ENCODE results near the gene CLRN2.

GRCh38 chr4:17514865-17515264 lies at the start of gene CLRN2:
- no peak for TF ChIP-seq CTCF (IDR thresholded peaks at IDR 0.05)
- TF ChIP-seq CREB1 (CRISPR knock-in tag; IDR thresholded peaks at IDR 0.05): no peak
- no peak for TF ChIP-seq FOXK1 (CRISPR knock-in tag; IDR thresholded peaks at IDR 0.05)
- no peak for TF ChIP-seq AFF4 (CRISPR knock-in tag; IDR thresholded peaks at IDR 0.05; ENCODE audit: borderline replicate concordance)
- no peak for TF ChIP-seq ZNF121 (CRISPR knock-in tag; IDR thresholded peaks at IDR 0.05)
- TF ChIP-seq GRHL2 (CRISPR knock-in tag; IDR thresholded peaks at IDR 0.05; ENCODE audit: insufficient replicate concordance, severe bottlenecking): no peak
- TF ChIP-seq, protein P1, sequence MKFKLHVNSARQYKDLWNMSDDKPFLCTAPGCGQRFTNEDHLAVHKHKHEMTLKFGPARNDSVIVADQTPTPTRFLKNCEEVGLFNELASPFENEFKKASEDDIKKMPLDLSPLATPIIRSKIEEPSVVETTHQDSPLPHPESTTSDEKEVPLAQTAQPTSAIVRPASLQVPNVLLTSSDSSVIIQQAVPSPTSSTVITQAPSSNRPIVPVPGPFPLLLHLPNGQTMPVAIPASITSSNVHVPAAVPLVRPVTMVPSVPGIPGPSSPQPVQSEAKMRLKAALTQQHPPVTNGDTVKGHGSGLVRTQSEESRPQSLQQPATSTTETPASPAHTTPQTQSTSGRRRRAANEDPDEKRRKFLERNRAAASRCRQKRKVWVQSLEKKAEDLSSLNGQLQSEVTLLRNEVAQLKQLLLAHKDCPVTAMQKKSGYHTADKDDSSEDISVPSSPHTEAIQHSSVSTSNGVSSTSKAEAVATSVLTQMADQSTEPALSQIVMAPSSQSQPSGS (CRISPR knock-in tag; IDR thresholded peaks at IDR 0.05; ENCODE audit: borderline replicate concordance, low read depth): no peak
